H1 (cell line): Measurements from ENCODE around the gene TDRD9. TPM values are rescaled to one million over a fixed set of nuclear protein-coding genes. Genes with fewer than 3 reads are reported as not detected.

ENCODE experiments used
- CTCF ChIA-PET: fragments of 300-600 bp; sonication (Branson Sonifier 250); formaldehyde crosslinking; loops from one replicate; lab custom pipeline; 2021; ENCODE audit not compliant: partially characterized antibody; lab: Charles Lee
- POLR2A ChIA-PET: fragments of 300-600 bp; sonication (Branson Sonifier 250); formaldehyde crosslinking; loops from one replicate; lab custom pipeline; 2021; ENCODE audit warnings: inconsistent platforms; ENCODE audit not compliant: partially characterized antibody; lab: Charles Lee
- DNase-seq, 2 experiments: peaks; one replicate each; pipeline versions ENCODE4 v3.0.0 to v3.0.0-alpha.2; 2010 to 2022; ENCODE audit warnings: low spot score in 2 of 2, low read depth in 1 of 2, mixed read lengths in 1 of 2
- FAIRE-seq: peaks from 2 replicates; lab custom pipeline; 2011; peaks lifted over from hg19 to GRCh38; lab: Jason Lieb, UNC
- H2AFZ ChIP-seq: 2 replicates; pipeline ENCODE4 v1.8.1; 2012; ENCODE audit warnings: low read length, inconsistent platforms
- H2AK5ac ChIP-seq: 2 replicates; pipeline ENCODE4 v1.6.1; 2013; ENCODE audit warnings: low read depth, low read length
- H2BK120ac ChIP-seq: replicated peaks from 2 replicates; pipeline ENCODE3; 2013; ENCODE audit warnings: low read depth, low read length, inconsistent platforms
- H2BK12ac ChIP-seq: 2 replicates; pipeline ENCODE4 v1.6.1; 2013; ENCODE audit warnings: low read depth, low read length
- H2BK15ac ChIP-seq: 2 replicates; pipeline ENCODE4 v1.6.1; 2013; ENCODE audit warnings: low read length
- H2BK20ac ChIP-seq: 2 replicates; pipeline ENCODE4 v1.6.1; 2013; ENCODE audit warnings: low read length
- H2BK5ac ChIP-seq: 2 replicates; pipeline ENCODE4 v1.6.1; 2013; ENCODE audit warnings: low read depth, low read length
- H3K14ac ChIP-seq: 2 replicates; pipeline ENCODE4 v1.6.1; 2013; ENCODE audit warnings: inconsistent platforms; ENCODE audit not compliant: insufficient read length
- H3K18ac ChIP-seq: 2 replicates; pipeline ENCODE4 v1.6.1; 2013; ENCODE audit warnings: low read length; ENCODE audit errors: extremely low read depth
- H3K23ac ChIP-seq: 2 replicates; pipeline ENCODE4 v1.6.1; 2013; ENCODE audit warnings: inconsistent platforms; ENCODE audit not compliant: insufficient read length
- H3K23me2 ChIP-seq: 2 replicates; pipeline ENCODE4 v1.6.1; 2013; ENCODE audit warnings: low read depth, low read length
- H3K27ac ChIP-seq: 2 replicates; pipeline ENCODE4 v1.6.1; 2011; ENCODE audit warnings: low read depth, low read length, inconsistent platforms
- H3K27me3 ChIP-seq, 4 experiments: replicated peaks in 1 of 4; 1 replicate in 1 of 4; 2 replicates in 3 of 4; pipeline versions ENCODE4 v1.6.1 to v1.8.1; 2011 to 2013; ENCODE audit warnings: low read length in 3 of 4, mild to moderate bottlenecking in 3 of 4, inconsistent platforms in 2 of 4, mixed read lengths in 2 of 4, moderate library complexity in 1 of 4; ENCODE audit not compliant: control insufficient read depth in 3 of 4, insufficient read depth in 3 of 4; ENCODE audit errors: extremely low read depth in 1 of 4
- H3K36me3 ChIP-seq, 4 experiments: 2 replicates each; pipeline versions ENCODE4 v1.6.1 to v1.8.1; 2011 to 2013; ENCODE audit warnings: mild to moderate bottlenecking in 4 of 4, low read length in 3 of 4, moderate library complexity in 2 of 4, control low read depth in 1 of 4, inconsistent platforms in 1 of 4; ENCODE audit not compliant: insufficient read depth in 4 of 4, control insufficient read depth in 2 of 4
- H3K4ac ChIP-seq: replicated peaks from 2 replicates; pipeline ENCODE3; 2013; ENCODE audit warnings: low read length, low read depth, mixed read lengths, inconsistent platforms; ENCODE audit not compliant: insufficient read length
- H3K4me1 ChIP-seq, 4 experiments: replicated peaks in 1 of 4; 1 replicate in 1 of 4; 2 replicates in 3 of 4; pipeline versions ENCODE4 v1.6.1 to v1.8.1; 2011 to 2013; ENCODE audit warnings: low read length in 3 of 4, inconsistent platforms in 2 of 4, mixed read lengths in 1 of 4; ENCODE audit not compliant: insufficient read depth in 4 of 4, control insufficient read depth in 3 of 4
- H3K4me2 ChIP-seq, 2 experiments: 2 replicates each; pipeline versions ENCODE4 v1.6.1 to v1.8.1; 2011 to 2013; ENCODE audit warnings: low read depth in 2 of 2, low read length in 2 of 2, control low read depth in 1 of 2, inconsistent platforms in 1 of 2, mild to moderate bottlenecking in 1 of 2; ENCODE audit not compliant: insufficient read depth in 1 of 2
- H3K4me3 ChIP-seq, 4 experiments: fragments of 200-600, 300-600 bp in 1 of 4; sonication (generic), shearing (Covaris generic), sonication (Bioruptor Twin) in 1 of 4; 2 replicates each; pipeline versions ENCODE4 v1.5.1 to v1.8.1; 2011 to 2016; ENCODE audit warnings: low read length in 4 of 4, low read depth in 3 of 4, control low read depth in 2 of 4, inconsistent platforms in 2 of 4, mild to moderate bottlenecking in 2 of 4, mixed read lengths in 1 of 4, moderate library complexity in 1 of 4; ENCODE audit not compliant: insufficient read depth in 2 of 4; ENCODE audit errors: extremely low read depth in 1 of 4
- H3K56ac ChIP-seq: replicated peaks from 2 replicates; pipeline ENCODE3; 2013; ENCODE audit warnings: low read depth, mild to moderate bottlenecking, mixed read lengths, low read length, inconsistent platforms; ENCODE audit not compliant: insufficient read length
- H3K79me1 ChIP-seq: 2 replicates; pipeline ENCODE4 v1.6.1; 2013; ENCODE audit warnings: low read depth, low read length, control low read depth
- H3K79me2 ChIP-seq, 2 experiments: 2 replicates each; pipeline versions ENCODE4 v1.6.1 to v1.8.1; 2012 to 2013; ENCODE audit warnings: low read length in 2 of 2, mild to moderate bottlenecking in 2 of 2, inconsistent platforms in 1 of 2; ENCODE audit not compliant: insufficient read depth in 2 of 2, control insufficient read depth in 1 of 2
- H3K9ac ChIP-seq, 4 experiments: replicated peaks in 1 of 4; 1 replicate in 1 of 4; 2 replicates in 3 of 4; pipeline versions ENCODE4 v1.6.1 to v1.8.1; 2011 to 2013; ENCODE audit warnings: low read depth in 3 of 4, low read length in 3 of 4, control low read depth in 2 of 4, mild to moderate bottlenecking in 2 of 4, moderate library complexity in 2 of 4, inconsistent platforms in 1 of 4; ENCODE audit errors: extremely low read depth in 1 of 4
- H3K9me3 ChIP-seq, 2 experiments: 2 replicates each; pipeline versions ENCODE4 v1.6.1 to v1.8.1; 2012 to 2013; ENCODE audit warnings: mild to moderate bottlenecking in 2 of 2, moderate library complexity in 2 of 2, control low read depth in 1 of 2, inconsistent platforms in 1 of 2, low read depth in 1 of 2, low read length in 1 of 2, mixed read lengths in 1 of 2; ENCODE audit not compliant: insufficient read depth in 2 of 2
- H4K20me1 ChIP-seq, 2 experiments: replicated peaks in 1 of 2; 2 replicates each; pipeline versions ENCODE3 to v1.8.1; 2011 to 2013; ENCODE audit warnings: inconsistent platforms in 2 of 2, low read length in 2 of 2, mild to moderate bottlenecking in 1 of 2; ENCODE audit not compliant: insufficient read depth in 2 of 2, control insufficient read depth in 1 of 2
- H4K5ac ChIP-seq: 2 replicates; pipeline ENCODE4 v1.6.1; 2013; ENCODE audit warnings: low read length, low read depth, mixed read lengths, inconsistent platforms; ENCODE audit not compliant: insufficient read length
- H4K8ac ChIP-seq: 2 replicates; pipeline ENCODE4 v1.8.0; 2013; ENCODE audit warnings: mild to moderate bottlenecking, moderate library complexity, low read length, inconsistent platforms; ENCODE audit not compliant: insufficient read depth; ENCODE audit errors: extremely low read depth
- H4K91ac ChIP-seq: replicated peaks from 2 replicates; pipeline ENCODE3; 2013; ENCODE audit warnings: low read length, mixed read lengths, inconsistent platforms; ENCODE audit not compliant: insufficient read length
- CBX8 ChIP-seq: fragments of 300-800, 300-1000 bp; sonication (generic); IDR thresholded peaks from 2 replicates; pipeline ENCODE4 v1.7.1; 2016; ENCODE audit warnings: low read depth, low read length, borderline replicate concordance
- RAD21 ChIP-seq, 2 experiments: IDR thresholded peaks in 1 of 2; conservative IDR thresholded peaks in 1 of 2; 2 replicates each; pipeline ENCODE4 v1.6.1; 2011; ENCODE audit warnings: low read depth in 2 of 2, low read length in 2 of 2, improper control_type of control experiment in 1 of 2, inconsistent platforms in 1 of 2, mild to moderate bottlenecking in 1 of 2, moderate library complexity in 1 of 2
- SP2 ChIP-seq: IDR thresholded peaks from 2 replicates; pipeline ENCODE4 v1.6.1; 2012; ENCODE audit warnings: mild to moderate bottlenecking, low read length, inconsistent platforms
- WGBS, 2 experiments: shearing (Covaris generic) in 1 of 2; methylation state at CpG; one replicate each; pipeline versions ENCODE4 v1.1.6 to v1.1.7; 2013 to 2015; ENCODE audit warnings: low lambda C conversion rate in 2 of 2, mixed read lengths in 2 of 2, inconsistent platforms in 1 of 2, low coverage in 1 of 2, missing lambda C conversion rate in 1 of 2; ENCODE audit not compliant: insufficient replicate concordance in 2 of 2, insufficient coverage in 1 of 2, insufficient read length in 1 of 2; ENCODE audit errors: extremely low coverage in 1 of 2, missing lambda C conversion rate in 1 of 2; 5-methylcytosine and 5-hydroxymethylcytosine counted together
- polyA plus RNA-seq, 7 experiments: library from polyadenylated mRNA; depleted of rRNA in 3 of 7; stranded (reverse) in 5 of 7; unstranded in 2 of 7; fragments of >200 nt in 5 of 7; fragments of 200-250 nt in 2 of 7; gene quantifications; 1 replicate in 5 of 7; 2 replicates in 1 of 7; 4 replicates in 1 of 7; pipeline versions ENCODE4 v1.2.1 to v1.2.3, GENCODE V29; 2011 to 2013; ENCODE audit warnings: missing spikeins in 2 of 7, mixed read lengths in 2 of 7
- total RNA-seq: library from RNA; stranded (reverse); fragmentation: NEBNext Ultra II Directional; extraction: Animal tissue kit (Norgen Biotek cat#: 25700); gene quantifications from 2 replicates; pipeline ENCODE4 v1.2.1, GENCODE V29; 2021

TDRD9 gene
- total and polyA plus RNA-seq, 2 of the 8 experiments (the other 6 are each of a cell fraction or from before 2014, with no cell fraction given): not detected

- Histone ChIP-seq H4K91ac (no peak overlapping the region), H3K4me3 (no peak overlapping the region), H2AK5ac (no peak overlapping the region), H4K20me1 (no peaks in the 10 kb centered on the region), H3K4ac (no peak overlapping the region), H4K8ac (no peak overlapping the region), H2BK120ac (no peak overlapping the region), H3K36me3 (no peaks in the 10 kb centered on the region), H3K23ac (no peak overlapping the region), H3K27ac (no peak overlapping the region), H3K79me1 (no peaks in the 10 kb centered on the region), H3K4me1 (no peaks in the 10 kb centered on the region), H3K79me2 (no peaks in the 10 kb centered on the region), H3K14ac (no peak overlapping the region), H2BK12ac (no peak overlapping the region), H3K4me2 (no peak overlapping the region), H2BK5ac (no peak overlapping the region), H4K5ac (no peak overlapping the region), H2AFZ (no peak overlapping the region), H3K18ac (no peak overlapping the region), H2BK20ac (no peak overlapping the region), H3K9ac (no peak overlapping the region), H2BK15ac (no peak overlapping the region), H3K23me2 (no peaks in the 10 kb centered on the region), H3K27me3 (no peaks in the 10 kb centered on the region; a peak in 1 of 7 replicates), H3K56ac (no peak overlapping the region), H3K9me3 (no peaks in the 10 kb centered on the region)
- no peak for DNase-seq
- ChIA-PET POLR2A (no interaction called here), CTCF (interaction anchor here (0.8 to 1.7 kb wide), 2 partner anchors 10 to 255 kb away, joined by 3 to 4 read pairs; no protein-coding TSS in a partner anchor)
- TF ChIP-seq CBX8 (no peak), SP2 (no peak), RAD21 (IDR thresholded peaks at IDR 0.05 in 1 of 2, conservative IDR thresholded peaks at IDR 0.05 in 1 of 2; ENCODE audit: low read depth in 2 of 2, low read length in 2 of 2) (no peak)
- FAIRE-seq: no peak
- WGBS, 2 experiments: 92% methylated on average over 8 of the region's 10 CpGs; no CpG with 5 or more reads in 1 of the 2 experiments
These were observed 69.8 kb downstream of the TDRD9 start for GRCh38 chr14:103998027-103998426.
